WERI-Rb-1 (cell line): ENCODE measurements around the gene LMO1.
A peak's percentile ranks its signal among the peaks of the same experiment; 100 is the strongest.

Experiments used
- DNase-seq: peaks from one replicate; pipeline ENCODE4 v3.0.0-alpha.2; 2020
- H3K27ac ChIP-seq: fragments of 250-450 bp; sonication (Bioruptor Pico); 2 replicates; pipeline ENCODE4 v1.5.1; 2020; ENCODE audit warnings: mild to moderate bottlenecking, moderate library complexity
- H3K27me3 ChIP-seq: fragments of 250-450 bp; sonication (Bioruptor Pico); 2 replicates; pipeline ENCODE4 v1.5.1; 2021; ENCODE audit warnings: mild to moderate bottlenecking, low read depth, moderate library complexity; ENCODE audit not compliant: insufficient read depth, severe bottlenecking
- H3K36me3 ChIP-seq: fragments of 250-450 bp; sonication (Bioruptor Pico); 2 replicates; pipeline ENCODE4 v1.5.1; 2020; ENCODE audit warnings: mild to moderate bottlenecking, moderate library complexity
- H3K4me3 ChIP-seq: 2 replicates; pipeline ENCODE4 v1.5.1; 2011; ENCODE audit warnings: low read depth, mild to moderate bottlenecking, control low read depth, low read length
- H3K9me3 ChIP-seq: fragments of 250-450 bp; sonication (Bioruptor Pico); 2 replicates; pipeline ENCODE4 v1.5.1; 2021; ENCODE audit warnings: mild to moderate bottlenecking, moderate library complexity; ENCODE audit not compliant: severe bottlenecking
- CTCF ChIP-seq: IDR thresholded peaks from 2 replicates; pipeline ENCODE4 v1.5.1; 2011; ENCODE audit warnings: low read depth, mild to moderate bottlenecking, control low read depth, inconsistent platforms, low read length

The LMO1 gene

GRCh38 chr11:8291421-8292350 lies 28.0 kb upstream of the LMO1 start:
- H3K36me3 ChIP-seq, result no peaks in the 10 kb centered on the region
- no peak overlapping the region for H3K4me3 ChIP-seq
- peak overlapping the region; percentile 92 for H3K27ac ChIP-seq
- no peaks in the 10 kb centered on the region for H3K27me3 ChIP-seq
- TF ChIP-seq CTCF, result no peak
- DNase-seq, result no peak
- no peaks in the 10 kb centered on the region for H3K9me3 ChIP-seq

GRCh38 chr11:8290081-8290810 lies 26.6 kb upstream of the LMO1 start:
- Histone ChIP-seq H3K4me3 (no peak overlapping the region), H3K36me3 (no peaks in the 10 kb centered on the region), H3K27me3 (no peaks in the 10 kb centered on the region), H3K9me3 (no peaks in the 10 kb centered on the region), H3K27ac (peak overlapping the region; percentile 92)
- TF ChIP-seq CTCF, result no peak
- DNase-seq, result peak; percentile 68

- H3K9me3 ChIP-seq, result no peaks in the 10 kb centered on the region
- H3K4me3 ChIP-seq, result no peak overlapping the region
- DNase-seq, result peak; percentile 84
- no peaks in the 10 kb centered on the region for H3K36me3 ChIP-seq
- no peak for TF ChIP-seq CTCF
- H3K27me3 ChIP-seq, result no peaks in the 10 kb centered on the region
- H3K27ac ChIP-seq, result peak overlapping the region; percentile 92
These were observed 25.8 kb upstream of the LMO1 start for GRCh38 chr11:8289492-8289918.

GRCh38 chr11:8288824-8289491 lies 25.3 kb upstream of the LMO1 start:
- Histone ChIP-seq H3K9me3 (no peaks in the 10 kb centered on the region), H3K27me3 (no peaks in the 10 kb centered on the region), H3K4me3 (no peak overlapping the region), H3K27ac (peak overlapping the region; percentile 92), H3K36me3 (no peaks in the 10 kb centered on the region)
- no peak for TF ChIP-seq CTCF
- no peak for DNase-seq

GRCh38 chr11:8288166-8288772 lies 24.6 kb upstream of the LMO1 start:
- no peak for TF ChIP-seq CTCF
- H3K9me3 ChIP-seq, result no peaks in the 10 kb centered on the region
- peak overlapping the region; percentile 92 for H3K27ac ChIP-seq
- H3K4me3 ChIP-seq, result no peak overlapping the region
- no peaks in the 10 kb centered on the region for H3K36me3 ChIP-seq
- no peak for DNase-seq
- no peaks in the 10 kb centered on the region for H3K27me3 ChIP-seq
